ENCODE results near the gene INSR.

INSR gene

DNA sequence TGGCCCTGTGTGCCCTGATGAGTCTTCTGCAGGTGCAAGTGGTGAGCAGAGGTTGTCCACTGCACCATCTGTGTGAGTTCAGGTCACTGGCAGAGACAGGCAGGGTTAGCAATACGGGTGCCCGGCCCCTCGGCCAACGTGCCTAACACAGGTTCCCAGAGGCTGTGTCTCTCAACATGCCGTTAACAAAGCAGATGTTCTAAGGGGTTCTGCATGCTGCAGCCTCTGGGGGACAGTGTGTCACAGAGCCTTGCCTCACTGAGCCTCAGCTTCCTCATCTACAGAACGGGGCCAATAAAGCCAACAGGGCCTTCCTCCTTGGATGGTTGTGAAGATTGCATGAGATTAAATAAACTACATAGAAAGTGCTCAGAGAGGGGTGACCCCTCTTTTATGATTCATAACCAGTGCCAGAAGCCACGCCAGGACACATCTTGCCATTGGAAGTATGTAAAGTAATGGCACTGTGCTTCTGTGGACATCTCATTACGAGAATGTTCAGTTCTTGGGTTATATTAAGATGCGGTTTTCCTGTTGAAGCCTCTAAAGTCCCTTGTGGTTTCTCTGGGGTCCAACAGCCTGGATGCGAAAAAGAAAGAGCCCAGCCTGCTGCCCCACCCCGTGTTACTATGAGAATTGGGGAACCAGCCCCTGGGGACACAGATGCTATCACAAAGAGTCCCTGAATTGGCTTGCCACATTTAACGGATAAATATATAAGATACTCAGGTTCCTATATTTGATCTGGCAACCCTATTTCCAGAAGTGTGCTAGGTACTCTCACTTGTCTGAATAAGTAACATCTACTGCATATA lies 43.4 kb upstream of the INSR start:
- Histone ChIP-seq H3K9me3 (ENCODE audit: control insufficient read depth, insufficient read depth, low read depth, low read length) (no peaks in the 10 kb centered on the region), H3K36me3 (ENCODE audit: control insufficient read depth in 2 of 2, insufficient read depth in 1 of 2, low read length in 2 of 2) (no peaks in the 10 kb centered on the region), H3K4me3 (ENCODE audit: low read depth, low read length) (no peak overlapping the region), H3K27ac (ENCODE audit: extremely low read depth, low read depth, low read length) (no peak overlapping the region), H3K4me1 (ENCODE audit: control insufficient read depth, insufficient read depth, low read length) (no peaks in the 10 kb centered on the region)
- ChIA-PET CTCF (interaction anchor here (0.5 to 3.0 kb wide), 3 partner anchors 17 to 236 kb away, joined by 3 to 14 read pairs (median 11); no protein-coding TSS in a partner anchor), POLR2A (no interaction called here)
- TF ChIP-seq MYNN (tag by site-specific recombination; IDR thresholded peaks at IDR 0.05; ENCODE audit: borderline replicate concordance): no peak
- TF ChIP-seq SETDB1 (IDR thresholded peaks at IDR 0.05; ENCODE audit: insufficient read length, low read length): peak; percentile 73
- TF ChIP-seq, protein P1, sequence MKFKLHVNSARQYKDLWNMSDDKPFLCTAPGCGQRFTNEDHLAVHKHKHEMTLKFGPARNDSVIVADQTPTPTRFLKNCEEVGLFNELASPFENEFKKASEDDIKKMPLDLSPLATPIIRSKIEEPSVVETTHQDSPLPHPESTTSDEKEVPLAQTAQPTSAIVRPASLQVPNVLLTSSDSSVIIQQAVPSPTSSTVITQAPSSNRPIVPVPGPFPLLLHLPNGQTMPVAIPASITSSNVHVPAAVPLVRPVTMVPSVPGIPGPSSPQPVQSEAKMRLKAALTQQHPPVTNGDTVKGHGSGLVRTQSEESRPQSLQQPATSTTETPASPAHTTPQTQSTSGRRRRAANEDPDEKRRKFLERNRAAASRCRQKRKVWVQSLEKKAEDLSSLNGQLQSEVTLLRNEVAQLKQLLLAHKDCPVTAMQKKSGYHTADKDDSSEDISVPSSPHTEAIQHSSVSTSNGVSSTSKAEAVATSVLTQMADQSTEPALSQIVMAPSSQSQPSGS (tag by site-specific recombination; IDR thresholded peaks at IDR 0.05; ENCODE audit: low read depth): no peak
- no peak for TF ChIP-seq OVOL3 (tag by site-specific recombination; IDR thresholded peaks at IDR 0.05)
- TF ChIP-seq ZNF585B (tag by site-specific recombination; IDR thresholded peaks at IDR 0.05): no peak
- TF ChIP-seq, protein P2, sequence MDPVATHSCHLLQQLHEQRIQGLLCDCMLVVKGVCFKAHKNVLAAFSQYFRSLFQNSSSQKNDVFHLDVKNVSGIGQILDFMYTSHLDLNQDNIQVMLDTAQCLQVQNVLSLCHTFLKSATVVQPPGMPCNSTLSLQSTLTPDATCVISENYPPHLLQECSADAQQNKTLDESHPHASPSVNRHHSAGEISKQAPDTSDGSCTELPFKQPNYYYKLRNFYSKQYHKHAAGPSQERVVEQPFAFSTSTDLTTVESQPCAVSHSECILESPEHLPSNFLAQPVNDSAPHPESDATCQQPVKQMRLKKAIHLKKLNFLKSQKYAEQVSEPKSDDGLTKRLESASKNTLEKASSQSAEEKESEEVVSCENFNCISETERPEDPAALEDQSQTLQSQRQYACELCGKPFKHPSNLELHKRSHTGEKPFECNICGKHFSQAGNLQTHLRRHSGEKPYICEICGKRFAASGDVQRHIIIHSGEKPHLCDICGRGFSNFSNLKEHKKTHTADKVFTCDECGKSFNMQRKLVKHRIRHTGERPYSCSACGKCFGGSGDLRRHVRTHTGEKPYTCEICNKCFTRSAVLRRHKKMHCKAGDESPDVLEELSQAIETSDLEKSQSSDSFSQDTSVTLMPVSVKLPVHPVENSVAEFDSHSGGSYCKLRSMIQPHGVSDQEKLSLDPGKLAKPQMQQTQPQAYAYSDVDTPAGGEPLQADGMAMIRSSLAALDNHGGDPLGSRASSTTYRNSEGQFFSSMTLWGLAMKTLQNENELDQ (tag by site-specific recombination; IDR thresholded peaks at IDR 0.05; ENCODE audit: low read depth): no peak
- no peak for TF ChIP-seq ZSCAN30 (tag by site-specific recombination; IDR thresholded peaks at IDR 0.05)
- TF ChIP-seq ZNF157 (tag by site-specific recombination; IDR thresholded peaks at IDR 0.05): peak; percentile 100

DNA sequence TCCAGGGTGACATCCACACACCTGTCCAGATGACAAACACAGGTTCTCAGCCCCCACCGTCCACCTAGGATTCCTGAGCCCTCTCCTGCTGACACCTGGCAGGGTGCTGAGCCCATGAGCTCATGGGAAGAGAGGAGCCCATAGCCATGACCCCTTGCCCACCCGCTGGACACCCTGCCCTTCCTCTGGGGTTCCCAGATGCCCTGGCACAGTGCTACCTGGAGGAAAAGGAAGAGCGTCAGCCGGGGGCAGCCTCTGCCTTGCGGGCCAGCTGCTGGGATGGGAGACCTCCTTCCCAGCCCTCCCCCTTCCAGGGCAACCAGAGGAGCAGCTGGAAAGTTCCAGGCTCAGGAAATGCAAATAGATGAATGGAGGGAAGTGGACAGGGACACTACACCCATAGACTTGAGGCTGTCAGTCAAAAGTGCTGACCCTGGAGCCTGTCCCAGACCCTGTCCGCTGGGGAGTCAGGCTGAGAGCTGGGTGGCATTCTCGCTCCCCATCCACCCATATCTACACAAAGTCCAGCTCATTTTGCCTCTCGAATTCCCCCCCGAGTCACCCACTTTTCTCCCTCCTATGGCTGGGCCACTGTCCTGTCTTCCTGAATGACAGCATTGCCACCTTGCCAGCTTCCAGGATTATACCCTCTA lies 42.2 kb upstream of the INSR start:
- Histone ChIP-seq H3K4me3 (ENCODE audit: low read depth, low read length) (no peak overlapping the region), H3K9me3 (ENCODE audit: control insufficient read depth, insufficient read depth, low read depth, low read length) (no peaks in the 10 kb centered on the region), H3K4me1 (ENCODE audit: control insufficient read depth, insufficient read depth, low read length) (no peaks in the 10 kb centered on the region), H3K36me3 (ENCODE audit: control insufficient read depth in 2 of 2, insufficient read depth in 1 of 2, low read length in 2 of 2) (no peaks in the 10 kb centered on the region), H3K27ac (ENCODE audit: extremely low read depth, low read depth, low read length) (no peak overlapping the region)
- ChIA-PET POLR2A (interaction anchor here (0.6 kb wide), 2 partner anchors 17 to 41 kb away, joined by 3 read pairs; no protein-coding TSS in a partner anchor), CTCF (interaction anchor here (0.5 to 1.8 kb wide), 3 partner anchors 63 to 234 kb away, joined by 3 to 14 read pairs (median 4); no protein-coding TSS in a partner anchor)
- TF ChIP-seq, protein P3, sequence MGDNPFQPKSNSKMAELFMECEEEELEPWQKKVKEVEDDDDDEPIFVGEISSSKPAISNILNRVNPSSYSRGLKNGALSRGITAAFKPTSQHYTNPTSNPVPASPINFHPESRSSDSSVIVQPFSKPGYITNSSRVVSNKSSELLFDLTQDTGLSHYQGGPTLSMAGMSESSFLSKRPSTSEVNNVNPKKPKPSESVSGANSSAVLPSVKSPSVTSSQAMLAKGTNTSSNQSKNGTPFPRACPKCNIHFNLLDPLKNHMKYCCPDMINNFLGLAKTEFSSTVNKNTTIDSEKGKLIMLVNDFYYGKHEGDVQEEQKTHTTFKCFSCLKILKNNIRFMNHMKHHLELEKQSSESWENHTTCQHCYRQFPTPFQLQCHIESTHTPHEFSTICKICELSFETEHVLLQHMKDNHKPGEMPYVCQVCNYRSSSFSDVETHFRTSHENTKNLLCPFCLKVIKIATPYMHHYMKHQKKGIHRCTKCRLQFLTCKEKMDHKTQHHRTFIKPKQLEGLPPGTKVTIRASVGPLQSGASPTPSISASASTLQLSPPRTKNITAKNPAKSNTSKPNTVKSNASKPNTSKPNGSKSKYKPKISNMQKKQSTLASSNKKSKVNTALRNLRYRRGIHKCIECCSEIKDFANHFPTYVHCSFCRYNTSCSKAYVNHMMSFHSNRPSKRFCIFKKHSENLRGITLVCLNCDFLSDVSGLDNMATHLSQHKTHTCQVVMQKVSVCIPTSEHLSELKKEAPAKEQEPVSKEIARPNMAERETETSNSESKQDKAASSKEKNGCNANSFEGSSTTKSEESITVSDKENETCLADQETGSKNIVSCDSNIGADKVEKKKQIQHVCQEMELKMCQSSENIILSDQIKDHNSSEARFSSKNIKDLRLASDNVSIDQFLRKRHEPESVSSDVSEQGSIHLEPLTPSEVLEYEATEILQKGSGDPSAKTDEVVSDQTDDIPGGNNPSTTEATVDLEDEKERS (tag by site-specific recombination; IDR thresholded peaks at IDR 0.05): no peak
- TF ChIP-seq, protein P4, sequence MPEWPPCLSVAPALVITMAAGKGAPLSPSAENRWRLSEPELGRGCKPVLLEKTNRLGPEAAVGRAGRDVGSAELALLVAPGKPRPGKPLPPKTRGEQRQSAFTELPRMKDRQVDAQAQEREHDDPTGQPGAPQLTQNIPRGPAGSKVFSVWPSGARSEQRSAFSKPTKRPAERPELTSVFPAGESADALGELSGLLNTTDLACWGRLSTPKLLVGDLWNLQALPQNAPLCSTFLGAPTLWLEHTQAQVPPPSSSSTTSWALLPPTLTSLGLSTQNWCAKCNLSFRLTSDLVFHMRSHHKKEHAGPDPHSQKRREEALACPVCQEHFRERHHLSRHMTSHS (tag by site-specific recombination; IDR thresholded peaks at IDR 0.05): no peak
- TF ChIP-seq ZFP3 (tag by site-specific recombination; IDR thresholded peaks at IDR 0.05; ENCODE audit: low read depth): no peak
- no peak for TF ChIP-seq OVOL3 (tag by site-specific recombination; IDR thresholded peaks at IDR 0.05)
- TF ChIP-seq ZBTB20 (tag by site-specific recombination; IDR thresholded peaks at IDR 0.05): no peak
- no peak for TF ChIP-seq ZNF677 (tag by site-specific recombination; IDR thresholded peaks at IDR 0.05)
- TF ChIP-seq GLI4 (tag by site-specific recombination; IDR thresholded peaks at IDR 0.05): no peak
- no peak for TF ChIP-seq ZNF112 (tag by site-specific recombination; IDR thresholded peaks at IDR 0.05)
- no peak for TF ChIP-seq ZNF132 (tag by site-specific recombination; IDR thresholded peaks at IDR 0.05; ENCODE audit: borderline replicate concordance)
